IgD-negative memory B cell (primary cell): ENCODE results near the gene SPIRE2. TPM values are rescaled to one million over a fixed set of nuclear protein-coding genes. Genes with fewer than 3 reads are reported as not detected.
"Not testable (repeated sequence)": the region's sequence is repeated elsewhere in the genome, so short reads cannot be mapped to it uniquely, and the experiment has no call there.

Experiments used
- H3K27ac Mint-ChIP-seq, 3 donors: one replicate each; pipeline ENCODE4 v1.8.0; 2020 to 2022; ENCODE audit warnings: mild to moderate bottlenecking in 3 of 3, mixed read lengths in 3 of 3, moderate library complexity in 1 of 3
- H3K27me3 Mint-ChIP-seq: one replicate; pipeline ENCODE4 v1.8.0; 2021; ENCODE audit warnings: mixed read lengths
- H3K36me3 Mint-ChIP-seq: one replicate; pipeline ENCODE4 v1.8.0; 2020; ENCODE audit warnings: mild to moderate bottlenecking, mixed read lengths
- H3K4me1 Mint-ChIP-seq, 3 donors: one replicate each; pipeline ENCODE4 v1.8.0; 2020 to 2022; ENCODE audit warnings: mixed read lengths in 3 of 3, mild to moderate bottlenecking in 1 of 3
- H3K4me3 Mint-ChIP-seq, 4 donors: one replicate each; pipeline ENCODE4 v1.8.0; 2020 to 2022; ENCODE audit warnings: mild to moderate bottlenecking in 4 of 4, mixed read lengths in 4 of 4, moderate library complexity in 3 of 4
- H3K9me3 Mint-ChIP-seq, 3 donors: one replicate each; pipeline ENCODE4 v1.8.0; 2020 to 2021; ENCODE audit warnings: mixed read lengths in 3 of 3, mild to moderate bottlenecking in 1 of 3
- polyA plus RNA-seq: library from polyadenylated mRNA; unstranded; fragments of 300-500 nt; fragmentation: Illumina TruSeq; gene quantifications from one replicate; pipeline ENCODE4 v1.2.3, GENCODE V29; 2021

Gene SPIRE2
- 0.19 TPM for polyA plus RNA-seq

GRCh38 chr16:89828199-89828869 lies at the start of gene SPIRE2:
Gene SPIRE2 (plus strand): TSS chr16:89828475. CDS start chr16:89828551, 76 bp downstream.
- peaks cover 18% of the 10 kb centered on the region for H3K27me3 Mint-ChIP-seq
- no peak within 1 kb of the TSS for H3K27ac Mint-ChIP-seq
- H3K9me3 Mint-ChIP-seq = no peaks in the 10 kb centered on the region
- H3K36me3 Mint-ChIP-seq = no peaks in the 10 kb centered on the region
- H3K4me3 Mint-ChIP-seq = peak within 1 kb of the TSS; percentile 30 to 65 (median 52)
- peaks cover 1 to 6% (median 3%) of the 10 kb centered on the region in 3 donors for H3K4me1 Mint-ChIP-seq

DNA sequence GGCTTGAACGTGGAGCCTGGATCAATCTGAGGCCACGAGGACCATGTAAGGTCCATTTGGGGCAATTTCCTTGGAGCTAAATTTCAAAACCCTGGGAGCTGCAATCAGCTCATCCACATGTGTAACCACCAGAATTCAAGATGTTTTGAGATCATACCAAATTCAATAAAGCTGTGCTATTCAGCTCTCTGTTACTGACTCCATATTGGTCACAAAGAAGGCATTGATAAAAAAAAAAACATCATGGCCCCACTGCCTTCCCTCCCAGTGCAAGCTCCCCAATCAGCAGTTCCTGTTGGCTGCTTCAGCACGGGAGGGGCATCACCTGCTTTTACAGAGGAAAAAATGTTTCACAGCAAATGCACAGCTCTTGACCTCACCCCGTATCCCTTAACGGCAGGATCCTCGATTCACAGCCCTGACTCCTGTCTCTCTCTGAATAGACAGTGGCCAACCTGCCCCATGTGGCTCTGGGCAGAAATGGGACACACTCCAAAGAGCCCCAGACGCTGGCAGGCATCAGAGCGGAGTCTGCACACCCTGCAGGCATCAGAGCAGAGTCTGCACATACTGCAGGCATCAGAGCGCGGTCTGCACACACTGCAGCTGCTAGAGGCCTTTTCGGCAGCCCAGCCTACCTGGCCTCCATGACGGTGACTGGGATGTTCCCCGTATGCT lies 48.9 kb upstream of the SPIRE2 start:
- no peaks in the 10 kb centered on the region for H3K27me3 Mint-ChIP-seq
- no peak overlapping the region for H3K4me3 Mint-ChIP-seq
- H3K9me3 Mint-ChIP-seq = no peaks in the 10 kb centered on the region
- H3K36me3 Mint-ChIP-seq = peaks cover 2% of the 10 kb centered on the region
- H3K27ac Mint-ChIP-seq = no peak overlapping the region
- H3K4me1 Mint-ChIP-seq = no peaks in the 10 kb centered on the region

GRCh38 chr16:89779909-89780305 lies 48.4 kb upstream of the SPIRE2 start:
- no peaks in the 10 kb centered on the region for H3K9me3 Mint-ChIP-seq
- no peak overlapping the region for H3K4me3 Mint-ChIP-seq
- H3K27ac Mint-ChIP-seq = no peak overlapping the region
- H3K36me3 Mint-ChIP-seq = peaks cover 2% of the 10 kb centered on the region
- no peaks in the 10 kb centered on the region for H3K27me3 Mint-ChIP-seq
- no peaks in the 10 kb centered on the region for H3K4me1 Mint-ChIP-seq

DNA sequence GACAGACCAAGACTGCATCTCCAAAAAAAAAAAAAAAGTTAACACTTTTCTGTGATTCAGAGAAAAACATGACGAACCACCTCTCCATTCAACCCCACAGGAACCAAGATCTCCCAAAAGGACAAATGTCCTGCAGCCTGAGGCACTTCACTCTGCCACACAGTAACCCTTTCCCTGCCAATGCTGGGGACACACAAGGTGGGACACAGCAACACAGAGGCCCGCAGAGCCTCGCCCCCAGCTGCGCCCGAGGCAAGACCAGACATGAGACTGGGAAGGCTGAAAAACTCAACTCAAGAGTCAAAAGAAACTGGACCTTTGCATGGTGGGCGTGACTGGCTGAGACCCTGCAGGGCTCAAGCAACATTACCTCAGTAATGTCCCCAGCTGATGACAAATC lies 45.8 kb upstream of the SPIRE2 start:
- Mint-ChIP-seq H3K36me3 (no peaks in the 10 kb centered on the region), H3K4me1 (no peaks in the 10 kb centered on the region), H3K9me3 (no peaks in the 10 kb centered on the region), H3K27ac (peak overlapping the region in 1 of 3 donors; percentile 49), H3K4me3 (no peak overlapping the region), H3K27me3 (no peaks in the 10 kb centered on the region)

DNA sequence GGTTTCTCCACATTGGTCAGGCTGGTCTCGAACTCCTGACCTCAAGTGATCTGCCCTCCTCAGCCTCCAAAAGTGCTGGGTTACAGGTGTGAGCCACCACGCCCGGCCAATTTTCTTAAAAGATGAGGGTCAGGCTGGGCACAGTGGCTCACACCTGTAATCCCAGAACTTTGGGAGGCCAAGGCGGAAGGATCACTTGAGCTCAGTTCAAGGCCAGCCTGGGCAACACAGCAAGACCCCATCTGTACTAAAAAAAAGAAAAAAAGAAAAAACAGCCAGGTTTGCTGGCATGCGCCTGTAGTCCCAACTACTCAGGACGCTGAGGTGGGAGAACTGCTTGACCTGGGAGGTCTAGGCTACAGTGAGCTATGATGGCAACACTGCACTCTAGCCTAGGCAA lies 44.3 kb upstream of the SPIRE2 start:
- H3K36me3 Mint-ChIP-seq, H3K4me1 Mint-ChIP-seq, H3K9me3 Mint-ChIP-seq, H3K27ac Mint-ChIP-seq, H3K4me3 Mint-ChIP-seq, H3K27me3 Mint-ChIP-seq: not testable (repeated sequence)

DNA sequence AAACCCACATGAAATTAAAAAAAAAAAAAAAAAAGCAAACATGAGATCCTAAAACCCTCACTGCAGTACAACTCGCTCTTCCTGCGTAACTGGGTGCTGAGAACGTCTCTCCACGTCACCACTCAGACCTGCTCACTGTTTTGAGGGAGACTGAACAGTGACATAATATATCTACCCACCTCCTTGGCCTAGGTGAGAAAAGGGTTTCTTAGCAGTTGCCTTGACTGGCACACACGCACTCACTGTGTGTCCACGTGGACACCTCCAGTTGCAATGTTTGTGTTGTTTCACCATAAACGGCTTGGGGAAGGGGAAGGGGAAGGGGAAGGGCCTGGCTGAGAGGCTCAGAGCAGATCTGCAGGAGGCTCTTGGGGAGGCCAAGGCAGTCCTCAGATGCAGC lies 43.9 kb upstream of the SPIRE2 start:
- Mint-ChIP-seq H3K4me1 (no peaks in the 10 kb centered on the region), H3K27ac (no peak overlapping the region), H3K27me3 (no peaks in the 10 kb centered on the region), H3K36me3 (no peaks in the 10 kb centered on the region), H3K9me3 (no peaks in the 10 kb centered on the region), H3K4me3 (no peak overlapping the region)

DNA sequence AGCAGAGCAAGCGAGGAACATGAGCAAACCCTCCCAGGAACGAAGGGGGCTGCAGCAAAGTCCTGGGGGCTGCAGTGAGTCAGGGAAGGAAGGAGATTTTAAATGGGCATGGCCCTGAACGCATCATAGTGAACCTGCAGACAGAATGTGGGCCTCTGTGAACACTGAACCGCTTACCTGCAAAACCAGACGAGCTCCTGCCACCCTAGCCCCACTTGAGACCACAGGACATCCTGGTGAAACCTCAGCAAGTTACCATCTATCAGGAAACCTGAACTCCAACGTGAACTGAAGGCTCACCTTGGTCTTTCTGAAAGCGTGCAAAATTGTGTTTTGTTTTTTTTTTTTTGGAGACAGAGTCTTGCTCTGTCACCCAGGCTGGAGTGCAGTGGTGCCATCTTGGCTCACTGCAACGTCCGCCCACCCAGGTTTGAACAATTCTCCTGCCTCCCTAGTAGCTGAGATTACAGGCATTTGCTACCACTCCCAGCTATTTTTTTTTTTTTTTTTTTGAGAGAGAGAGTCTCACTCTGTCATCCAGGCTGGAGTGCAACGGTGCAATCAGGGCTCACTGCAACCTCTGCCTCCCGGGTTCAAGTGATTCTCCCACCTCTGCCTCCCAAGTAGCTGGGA lies 42.6 kb upstream of the SPIRE2 start:
- H3K36me3 Mint-ChIP-seq = peaks cover 2% of the 10 kb centered on the region
- H3K27ac Mint-ChIP-seq = no peak overlapping the region
- no peaks in the 10 kb centered on the region for H3K9me3 Mint-ChIP-seq
- H3K27me3 Mint-ChIP-seq = no peaks in the 10 kb centered on the region
- no peaks in the 10 kb centered on the region for H3K4me1 Mint-ChIP-seq
- H3K4me3 Mint-ChIP-seq = no peak overlapping the region

GRCh38 chr16:89786474-89787364 lies 41.6 kb upstream of the SPIRE2 start:
- H3K4me3 Mint-ChIP-seq = no peak overlapping the region
- peaks cover 2% of the 10 kb centered on the region for H3K36me3 Mint-ChIP-seq
- no peaks in the 10 kb centered on the region for H3K9me3 Mint-ChIP-seq
- H3K4me1 Mint-ChIP-seq = no peaks in the 10 kb centered on the region
- H3K27me3 Mint-ChIP-seq = no peaks in the 10 kb centered on the region
- no peak overlapping the region for H3K27ac Mint-ChIP-seq

DNA sequence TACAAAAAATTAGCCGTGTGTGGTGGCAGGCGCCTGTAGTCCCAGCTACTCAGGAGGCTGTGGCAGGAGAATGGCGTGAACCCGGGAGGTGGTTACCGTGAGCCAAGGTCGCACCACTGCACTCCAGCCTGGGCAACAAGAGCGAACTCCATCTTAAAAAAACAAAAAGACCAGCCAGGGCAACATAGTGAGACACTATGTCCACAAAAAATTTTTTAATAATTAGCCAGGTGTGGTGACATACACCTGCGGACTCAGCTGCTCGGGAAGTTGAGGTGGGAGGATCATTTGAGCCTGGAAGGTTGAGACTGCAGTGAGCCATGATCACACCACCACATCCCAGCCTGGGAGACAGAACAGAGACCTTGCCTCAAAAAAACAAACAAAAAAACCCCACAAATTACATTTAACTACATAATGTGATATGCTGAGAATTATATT lies 40.9 kb upstream of the SPIRE2 start:
- Mint-ChIP-seq H3K27ac (no peak overlapping the region), H3K4me3 (no peak overlapping the region), H3K36me3 (peaks cover 2% of the 10 kb centered on the region), H3K4me1 (peaks cover 0 to 1% (median 1%) of the 10 kb centered on the region in 3 donors), H3K9me3 (no peaks in the 10 kb centered on the region), H3K27me3 (no peaks in the 10 kb centered on the region)

- H3K36me3 Mint-ChIP-seq = peaks cover 2% of the 10 kb centered on the region
- no peak overlapping the region for H3K4me3 Mint-ChIP-seq
- H3K27ac Mint-ChIP-seq = peak overlapping the region in 1 of 3 donors; percentile 55
- no peaks in the 10 kb centered on the region for H3K9me3 Mint-ChIP-seq
- no peaks in the 10 kb centered on the region for H3K27me3 Mint-ChIP-seq
- peaks cover 4 to 7% (median 4%) of the 10 kb centered on the region in 3 donors for H3K4me1 Mint-ChIP-seq
Observed at GRCh38 chr16:89791278-89791995, 36.8 kb upstream of the SPIRE2 start.

DNA sequence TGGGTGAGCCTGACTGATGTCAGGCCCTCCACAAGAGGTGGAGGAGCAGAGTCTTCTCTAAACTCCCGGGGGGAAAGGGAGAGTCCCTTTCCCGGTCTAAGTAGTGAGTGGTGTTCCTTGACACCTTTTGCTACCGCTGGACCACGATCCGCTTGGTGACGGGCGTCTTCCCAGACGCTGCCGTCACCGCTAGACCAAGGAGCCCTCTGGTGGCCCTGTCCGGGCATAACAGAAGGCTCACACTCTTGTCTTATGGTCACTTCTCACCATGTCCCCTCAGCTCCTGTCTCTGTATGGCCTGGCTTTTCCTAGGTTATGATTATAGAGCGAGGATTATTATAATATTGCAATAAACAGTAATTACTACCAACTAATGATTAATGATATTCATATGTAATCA lies 35.2 kb upstream of the SPIRE2 start:
- peak overlapping the region in 2 of 4 donors; percentile 2 to 21 for H3K4me3 Mint-ChIP-seq
- H3K9me3 Mint-ChIP-seq, H3K27me3 Mint-ChIP-seq, H3K4me1 Mint-ChIP-seq, H3K27ac Mint-ChIP-seq, H3K36me3 Mint-ChIP-seq: not testable (repeated sequence)

DNA sequence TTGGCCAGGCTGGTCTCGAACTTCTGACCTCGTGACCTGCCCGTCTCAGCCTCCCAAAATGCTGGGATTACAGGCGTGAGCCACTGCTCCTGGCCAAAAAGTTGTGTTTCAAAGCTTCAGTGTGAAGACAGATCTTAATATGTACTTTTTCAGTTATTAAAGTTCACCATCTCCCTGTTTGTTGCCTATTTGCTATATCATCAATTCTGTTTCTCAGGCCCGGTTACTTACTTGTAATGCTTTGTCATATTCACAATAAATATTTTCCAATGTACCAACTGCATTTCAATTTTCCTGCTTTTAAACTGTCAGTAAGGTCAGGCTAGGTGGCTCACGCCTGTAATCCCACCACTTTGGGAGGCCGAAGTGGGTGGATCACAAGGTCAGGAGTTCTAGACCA lies 34.3 kb upstream of the SPIRE2 start:
- Mint-ChIP-seq H3K36me3 (peaks cover 2% of the 10 kb centered on the region), H3K27me3 (no peaks in the 10 kb centered on the region), H3K27ac (no peak overlapping the region), H3K9me3 (no peaks in the 10 kb centered on the region), H3K4me3 (no peak overlapping the region), H3K4me1 (peaks cover 4 to 7% (median 4%) of the 10 kb centered on the region in 3 donors)

DNA sequence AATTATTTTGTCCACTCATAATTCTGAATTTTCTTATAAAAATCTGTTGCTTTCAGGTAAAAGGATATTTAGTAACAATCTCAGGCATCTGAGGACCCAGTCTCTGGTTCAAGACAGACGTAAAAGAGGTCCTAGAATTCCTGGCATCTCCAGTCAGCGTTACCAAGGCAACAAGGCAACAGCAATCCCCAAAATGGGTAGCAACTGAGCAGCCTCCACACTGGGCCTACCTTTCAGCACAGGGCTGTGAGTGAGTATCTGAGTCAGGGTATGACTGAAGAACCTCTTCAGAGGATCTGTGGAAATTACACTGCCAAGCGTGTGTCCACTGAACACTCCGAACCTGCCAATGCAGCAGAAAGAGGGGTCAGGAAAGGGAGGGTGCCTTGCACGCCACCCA lies 32.6 kb upstream of the SPIRE2 start:
- Mint-ChIP-seq H3K36me3 (no peaks in the 10 kb centered on the region), H3K27me3 (no peaks in the 10 kb centered on the region), H3K4me1 (peaks cover 4 to 7% (median 4%) of the 10 kb centered on the region in 3 donors), H3K9me3 (no peaks in the 10 kb centered on the region), H3K4me3 (no peak overlapping the region), H3K27ac (no peak overlapping the region)

- Mint-ChIP-seq H3K27me3 (no peaks in the 10 kb centered on the region), H3K4me1 (peaks cover 4 to 7% (median 4%) of the 10 kb centered on the region in 3 donors), H3K27ac (no peak overlapping the region), H3K4me3 (no peak overlapping the region), H3K36me3 (no peaks in the 10 kb centered on the region), H3K9me3 (no peaks in the 10 kb centered on the region)
Observed at GRCh38 chr16:89796104-89796503, 32.2 kb upstream of the SPIRE2 start.
